Activated CD4-positive, alpha-beta T cell treated with anti-CD3 and anti-CD28 coated beads, Interleukin-2, amount 10 ng/mL, durations not matched to agents 7 days and 5 days (primary cell): ENCODE measurements around the gene TBCK. TPM values are rescaled to one million over a fixed set of nuclear protein-coding genes. Genes with fewer than 3 reads are reported as not detected.

Source experiments
- CTCF ChIA-PET: fragments of 350-600 bp; sonication (Branson Sonifier 250); formaldehyde crosslinking; loops from one replicate; lab custom pipeline; 2021; ENCODE audit warnings: antibody characterized with exemption; lab: Charles Lee
- POLR2A ChIA-PET: fragments of 350-600 bp; sonication (Branson Sonifier 250); formaldehyde crosslinking; loops from one replicate; lab custom pipeline; 2021; ENCODE audit warnings: antibody characterized with exemption; lab: Charles Lee
- DNase-seq: peaks from one replicate; pipeline ENCODE4 v3.0.0-alpha.2; 2020
- H3K27ac Mint-ChIP-seq: one replicate; pipeline ENCODE4 v1.8.0; 2021; ENCODE audit warnings: mild to moderate bottlenecking, moderate library complexity, mixed read lengths
- H3K27me3 Mint-ChIP-seq: one replicate; pipeline ENCODE4 v1.8.0; 2021; ENCODE audit warnings: mixed read lengths
- H3K36me3 Mint-ChIP-seq: one replicate; pipeline ENCODE4 v1.8.0; 2021; ENCODE audit warnings: low read depth, mixed read lengths
- H3K4me1 Mint-ChIP-seq: one replicate; pipeline ENCODE4 v1.8.0; 2021; ENCODE audit warnings: mixed read lengths
- H3K4me3 Mint-ChIP-seq: one replicate; pipeline ENCODE4 v1.8.0; 2021; ENCODE audit warnings: mild to moderate bottlenecking, moderate library complexity, mixed read lengths
- H3K9me3 Mint-ChIP-seq: one replicate; pipeline ENCODE4 v1.8.0; 2021; ENCODE audit warnings: mixed read lengths
- total RNA-seq, 2 experiments: library from RNA; stranded (reverse); gene quantifications; one replicate each; pipeline ENCODE4 v1.2.3, GENCODE V29; 2021

The TBCK gene
- total RNA-seq, 2 experiments from 2014 or later = 31.7 to 33.1 TPM

- H3K4me3 Mint-ChIP-seq = no peak overlapping the region
- H3K27me3 Mint-ChIP-seq = no peaks in the 10 kb centered on the region
- H3K27ac Mint-ChIP-seq = no peak overlapping the region
- H3K9me3 Mint-ChIP-seq = no peaks in the 10 kb centered on the region
- peaks cover 22% of the 10 kb centered on the region for H3K36me3 Mint-ChIP-seq
- H3K4me1 Mint-ChIP-seq = peaks cover 3% of the 10 kb centered on the region
- ChIA-PET CTCF (no interaction called here), POLR2A (no interaction called here)
- DNase-seq = no peak
Measured at GRCh38 chr4:106297245-106298035, 18.6 kb downstream of the TBCK start.

DNA sequence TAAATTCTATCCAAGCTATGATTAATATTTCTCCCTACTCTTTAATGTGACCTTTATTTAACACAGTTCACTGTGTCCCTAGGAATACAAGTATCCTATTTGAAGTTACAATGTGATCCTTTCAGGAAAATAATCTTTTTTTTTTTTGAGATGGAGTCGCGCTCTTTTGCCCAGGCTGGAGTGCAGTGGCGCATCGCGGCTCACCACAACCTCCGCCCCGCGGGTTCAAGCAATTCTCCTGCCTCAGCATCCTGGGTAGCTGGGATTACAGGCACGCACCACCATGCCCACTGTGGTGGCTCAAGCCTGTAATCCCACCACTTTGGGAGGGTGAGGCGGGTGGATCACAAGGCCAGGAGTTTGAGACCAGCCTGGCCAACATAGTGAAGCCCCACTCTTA lies 21.9 kb downstream of the TBCK start:
- DNase-seq = no peak
- no peaks in the 10 kb centered on the region for H3K4me1 Mint-ChIP-seq
- H3K9me3 Mint-ChIP-seq = no peaks in the 10 kb centered on the region
- H3K4me3 Mint-ChIP-seq = no peak overlapping the region
- ChIA-PET CTCF (no interaction called here), POLR2A (no interaction called here)
- H3K27ac Mint-ChIP-seq = no peak overlapping the region
- peaks cover 20% of the 10 kb centered on the region for H3K36me3 Mint-ChIP-seq
- H3K27me3 Mint-ChIP-seq = no peaks in the 10 kb centered on the region

DNA sequence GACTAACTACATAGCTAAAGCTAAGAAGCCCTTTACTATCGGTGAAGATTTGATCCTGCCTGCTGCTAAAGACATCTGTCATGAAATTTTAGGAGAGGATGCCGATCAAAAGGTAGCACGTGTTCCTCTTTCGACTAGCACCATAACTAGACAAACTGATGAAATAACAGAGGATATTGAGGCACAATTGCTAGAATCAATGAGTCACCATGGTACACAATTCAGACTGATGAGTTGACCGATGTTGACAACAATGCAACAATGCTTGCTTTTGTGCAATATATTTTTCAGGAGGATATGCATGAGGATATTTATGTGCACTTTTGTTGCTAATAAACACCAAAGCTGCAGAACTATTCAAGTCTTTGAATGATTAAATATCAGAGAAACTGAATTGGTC lies 24.3 kb downstream of the TBCK start:
- CTCF ChIA-PET = no interaction called here

GRCh38 chr4:106289737-106290136 lies 26.3 kb downstream of the TBCK start:
- POLR2A ChIA-PET = no interaction called here
- no peaks in the 10 kb centered on the region for H3K4me1 Mint-ChIP-seq

More for the DNA sequence above, 24.3 kb downstream of the TBCK start:
- Mint-ChIP-seq H3K27ac (no peak overlapping the region), H3K27me3 (no peaks in the 10 kb centered on the region), H3K9me3 (no peaks in the 10 kb centered on the region), H3K4me3 (no peak overlapping the region), H3K4me1 (no peaks in the 10 kb centered on the region), H3K36me3 (peaks cover 23% of the 10 kb centered on the region)
- POLR2A ChIA-PET = no interaction called here
- DNase-seq = no peak

DNA sequence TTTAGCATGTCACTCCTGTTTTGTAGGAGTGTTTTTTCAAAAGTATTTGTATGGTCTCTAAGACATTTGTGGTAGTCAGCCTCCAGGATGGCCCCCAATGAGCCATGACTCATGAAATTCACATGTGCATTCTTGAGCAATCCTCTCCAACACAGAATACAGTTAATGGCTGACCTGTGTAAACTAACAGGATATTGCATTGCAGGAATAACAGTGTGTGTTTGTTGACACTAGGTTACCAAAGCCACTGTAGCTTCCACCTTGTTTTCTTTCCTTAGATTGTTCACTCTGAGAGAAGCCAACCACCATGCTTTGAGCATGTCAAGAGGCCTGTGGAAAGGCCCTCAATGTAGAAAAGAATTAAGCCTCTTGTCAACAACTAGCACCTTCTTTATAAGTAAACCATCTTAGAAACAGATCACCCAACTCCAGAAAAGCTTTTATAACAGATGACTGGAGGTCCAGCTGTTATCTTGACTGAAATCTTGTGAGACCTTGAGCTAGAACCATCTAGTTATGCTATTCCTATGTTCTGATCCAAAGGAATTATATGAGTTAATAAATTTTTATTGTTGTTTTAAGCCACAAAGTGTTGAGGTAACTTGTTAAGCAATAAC lies 28.5 kb downstream of the TBCK start:
- ChIA-PET POLR2A (no interaction called here), CTCF (no interaction called here)
- H3K36me3 Mint-ChIP-seq = peaks cover 19% of the 10 kb centered on the region

More at GRCh38 chr4:106289737-106290136, 26.3 kb downstream of the TBCK start:
- no peak for DNase-seq
- no peaks in the 10 kb centered on the region for H3K27me3 Mint-ChIP-seq
- H3K9me3 Mint-ChIP-seq = no peaks in the 10 kb centered on the region
- H3K36me3 Mint-ChIP-seq = peaks cover 22% of the 10 kb centered on the region
- no peak overlapping the region for H3K4me3 Mint-ChIP-seq
- H3K27ac Mint-ChIP-seq = no peak overlapping the region
- CTCF ChIA-PET = no interaction called here

DNA sequence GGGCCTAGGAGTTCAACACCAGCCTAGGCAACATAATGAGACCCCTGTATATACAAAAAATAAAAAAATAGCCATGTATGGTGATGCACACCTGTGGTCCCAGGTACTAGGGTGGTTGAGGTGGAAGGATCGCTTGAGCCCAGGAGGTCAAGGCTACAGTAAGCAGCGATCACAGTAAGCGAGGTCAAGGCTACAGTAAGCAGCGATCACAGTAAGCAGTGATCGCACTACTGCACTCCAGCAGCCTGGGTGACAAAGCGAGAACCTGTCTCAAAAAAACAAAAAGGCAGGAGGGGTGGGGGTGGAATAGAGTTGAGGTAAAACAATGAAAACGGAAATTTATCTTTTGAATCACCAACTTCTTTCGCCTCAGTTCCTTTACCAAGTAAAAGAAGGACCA lies 29.4 kb downstream of the TBCK start:
- H3K36me3 Mint-ChIP-seq = peaks cover 19% of the 10 kb centered on the region

More for the DNA sequence above, 28.5 kb downstream of the TBCK start:
- Mint-ChIP-seq H3K9me3 (no peaks in the 10 kb centered on the region), H3K27me3 (no peaks in the 10 kb centered on the region), H3K27ac (no peak overlapping the region), H3K4me1 (no peaks in the 10 kb centered on the region), H3K4me3 (no peak overlapping the region)
- no peak for DNase-seq

GRCh38 chr4:106284227-106284626 lies 31.8 kb downstream of the TBCK start:
- Mint-ChIP-seq H3K27me3 (no peaks in the 10 kb centered on the region), H3K27ac (no peak overlapping the region), H3K36me3 (peaks cover 21% of the 10 kb centered on the region), H3K9me3 (no peaks in the 10 kb centered on the region), H3K4me1 (no peaks in the 10 kb centered on the region), H3K4me3 (no peak overlapping the region)
- no peak for DNase-seq
- ChIA-PET CTCF (interaction anchor here (0.7 kb wide), 1 partner anchor 9 kb away, joined by 3 read pairs; no protein-coding TSS in a partner anchor), POLR2A (no interaction called here)

More for the DNA sequence above, 29.4 kb downstream of the TBCK start:
- POLR2A ChIA-PET = no interaction called here
- no peak overlapping the region for H3K27ac Mint-ChIP-seq
- no peaks in the 10 kb centered on the region for H3K27me3 Mint-ChIP-seq
- no peaks in the 10 kb centered on the region for H3K4me1 Mint-ChIP-seq
- CTCF ChIA-PET = no interaction called here
- H3K4me3 Mint-ChIP-seq = no peak overlapping the region
- H3K9me3 Mint-ChIP-seq = no peaks in the 10 kb centered on the region
- no peak for DNase-seq

- H3K27ac Mint-ChIP-seq = no peak overlapping the region
- no peak overlapping the region for H3K4me3 Mint-ChIP-seq
- DNase-seq = no peak
- no peaks in the 10 kb centered on the region for H3K27me3 Mint-ChIP-seq
- H3K36me3 Mint-ChIP-seq = peaks cover 7% of the 10 kb centered on the region
- peaks cover 4% of the 10 kb centered on the region for H3K4me1 Mint-ChIP-seq
- ChIA-PET POLR2A (no interaction called here), CTCF (no interaction called here)
- no peaks in the 10 kb centered on the region for H3K9me3 Mint-ChIP-seq
Measured at GRCh38 chr4:106277140-106277675, 38.8 kb downstream of the TBCK start.

DNA sequence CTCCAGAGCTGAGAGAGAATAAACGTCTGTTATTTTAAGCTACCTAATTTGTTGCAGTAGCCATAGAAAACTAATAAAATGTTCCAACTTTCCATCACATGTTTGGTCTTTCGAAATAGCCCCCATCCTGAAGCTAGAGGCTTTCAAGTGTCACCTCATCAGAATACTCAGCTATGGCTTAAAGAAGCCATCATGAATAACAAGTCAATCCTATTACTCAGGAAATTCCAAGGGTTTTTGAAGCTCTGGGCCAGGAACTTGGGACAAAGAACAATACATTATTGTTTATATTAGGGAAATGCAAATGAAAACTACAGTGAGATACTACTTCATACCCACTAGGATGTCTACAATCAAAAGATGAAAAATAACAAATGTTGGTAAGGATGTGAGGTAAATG lies 42.2 kb downstream of the TBCK start:
- Mint-ChIP-seq H3K4me1 (peaks cover 5% of the 10 kb centered on the region), H3K27me3 (no peaks in the 10 kb centered on the region), H3K27ac (no peak overlapping the region), H3K9me3 (no peaks in the 10 kb centered on the region), H3K36me3 (peaks cover 5% of the 10 kb centered on the region), H3K4me3 (no peak overlapping the region)
- ChIA-PET CTCF (interaction anchor here (0.8 kb wide), 1 partner anchor 25 kb away, joined by 3 read pairs; no protein-coding TSS in a partner anchor), POLR2A (no interaction called here)
- DNase-seq = no peak

DNA sequence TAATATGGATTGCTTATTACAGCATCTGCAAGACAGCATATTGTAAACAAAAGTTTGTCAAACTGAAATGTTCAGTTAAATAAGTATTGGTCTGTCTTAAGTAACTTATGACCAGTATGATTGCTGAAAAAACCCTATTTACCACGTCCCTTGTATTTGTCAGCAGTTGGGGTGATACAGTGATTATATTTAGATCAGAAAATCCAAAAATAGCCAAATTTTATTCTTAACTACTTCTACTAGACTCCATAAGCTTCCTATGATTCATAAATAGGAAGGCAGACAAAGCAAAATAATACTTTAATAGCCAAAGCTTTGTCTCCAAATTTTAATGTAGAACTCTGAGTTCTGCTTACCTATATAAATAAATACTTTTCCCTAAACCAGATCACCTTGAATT lies 45.3 kb downstream of the TBCK start:
- Mint-ChIP-seq H3K4me1 (peaks cover 6% of the 10 kb centered on the region), H3K36me3 (peaks cover 5% of the 10 kb centered on the region), H3K27me3 (no peaks in the 10 kb centered on the region), H3K4me3 (no peak overlapping the region), H3K9me3 (no peaks in the 10 kb centered on the region), H3K27ac (no peak overlapping the region)
- CTCF ChIA-PET = no interaction called here
- POLR2A ChIA-PET = no interaction called here
- DNase-seq = no peak

GRCh38 chr4:106269711-106270110 lies 46.3 kb downstream of the TBCK start:
- H3K4me3 Mint-ChIP-seq = no peak overlapping the region
- no peaks in the 10 kb centered on the region for H3K9me3 Mint-ChIP-seq
- POLR2A ChIA-PET = no interaction called here
- DNase-seq = no peak
- CTCF ChIA-PET = no interaction called here
- no peaks in the 10 kb centered on the region for H3K27me3 Mint-ChIP-seq
- H3K4me1 Mint-ChIP-seq = peaks cover 6% of the 10 kb centered on the region
- no peak overlapping the region for H3K27ac Mint-ChIP-seq
- H3K36me3 Mint-ChIP-seq = peaks cover 5% of the 10 kb centered on the region

- DNase-seq = no peak
- no peak overlapping the region for H3K27ac Mint-ChIP-seq
- no peaks in the 10 kb centered on the region for H3K27me3 Mint-ChIP-seq
- no peaks in the 10 kb centered on the region for H3K9me3 Mint-ChIP-seq
- POLR2A ChIA-PET = no interaction called here
- peaks cover 2% of the 10 kb centered on the region for H3K4me1 Mint-ChIP-seq
- no peak overlapping the region for H3K4me3 Mint-ChIP-seq
- CTCF ChIA-PET = interaction anchor here (1.2 kb wide), 1 partner anchor 12 kb away, joined by 3 read pairs; no protein-coding TSS in a partner anchor
- no peaks in the 10 kb centered on the region for H3K36me3 Mint-ChIP-seq
Measured at GRCh38 chr4:106268786-106269185, 47.2 kb downstream of the TBCK start.

DNA sequence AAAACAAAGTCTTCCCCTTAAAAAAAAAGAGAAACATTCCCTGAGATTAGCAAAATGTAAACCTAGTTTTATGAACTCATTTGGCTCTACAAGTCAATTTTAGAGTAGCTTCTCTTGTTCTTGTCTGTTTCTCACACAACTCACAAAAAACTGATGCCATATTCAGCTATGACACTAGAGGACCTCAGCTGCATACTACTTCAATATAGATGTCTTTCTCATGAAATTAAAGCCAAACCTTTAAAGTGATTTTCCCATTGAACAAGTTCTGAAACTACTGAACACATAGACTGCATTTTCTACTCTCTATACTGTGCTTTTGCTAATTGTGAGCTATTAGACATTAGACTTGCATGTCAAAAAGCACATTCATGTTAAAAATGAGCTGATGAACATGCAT lies 49.8 kb downstream of the TBCK start:
- no peaks in the 10 kb centered on the region for H3K9me3 Mint-ChIP-seq
- peaks cover 2% of the 10 kb centered on the region for H3K4me1 Mint-ChIP-seq
- DNase-seq = peak; percentile 9
- no peak overlapping the region for H3K27ac Mint-ChIP-seq
- H3K4me3 Mint-ChIP-seq = no peak overlapping the region
- ChIA-PET POLR2A (no interaction called here), CTCF (interaction anchor here (0.7 to 1.1 kb wide), 3 partner anchors 10 to 549 kb away, joined by 3 read pairs; no protein-coding TSS in a partner anchor)
- H3K36me3 Mint-ChIP-seq = no peaks in the 10 kb centered on the region
- H3K27me3 Mint-ChIP-seq = no peaks in the 10 kb centered on the region
